Smooth muscle cell (in vitro differentiated cells): ENCODE measurements around the gene LRRC8E. TPM values are rescaled to one million over a fixed set of nuclear protein-coding genes. Genes with fewer than 3 reads are reported as not detected.
"Not testable (repeated sequence)": the region's sequence is repeated elsewhere in the genome, so short reads cannot be mapped to it uniquely, and the experiment has no call there.

Experiments
- DNase-seq: peaks from one replicate; lab custom pipeline; 2025; ENCODE audit not compliant: unreplicated experiment; lab: John Stamatoyannopoulos, UW
- H2AFZ ChIP-seq: fragments of 200-600 bp; sonication (generic); 2 replicates; pipeline ENCODE4 v1.6.0; 2016; ENCODE audit warnings: antibody characterized with exemption, low read depth, mild to moderate bottlenecking
- H3F3A ChIP-seq: fragments of 200-600 bp; sonication (generic); 2 replicates; pipeline ENCODE4 v1.6.0; 2017; ENCODE audit warnings: antibody characterized with exemption, low read depth
- H3K27ac ChIP-seq: fragments of 200-600 bp; sonication (generic); 2 replicates; pipeline ENCODE4 v1.5.1; 2016; ENCODE audit warnings: low read depth, mild to moderate bottlenecking
- H3K27me3 ChIP-seq: fragments of 200-600 bp; sonication (generic); 2 replicates; pipeline ENCODE4 v1.6.1; 2016; ENCODE audit warnings: low read depth, mild to moderate bottlenecking
- H3K36me3 ChIP-seq: fragments of 200-600 bp; sonication (generic); 2 replicates; pipeline ENCODE4 v1.5.1; 2016; ENCODE audit warnings: low read depth
- H3K4me1 ChIP-seq: fragments of 200-600 bp; sonication (generic); 2 replicates; pipeline ENCODE4 v1.5.1; 2016; ENCODE audit warnings: low read depth
- H3K4me2 ChIP-seq: fragments of 200-600 bp; sonication (generic); 2 replicates; pipeline ENCODE4 v1.6.0; 2016; ENCODE audit warnings: mild to moderate bottlenecking
- H3K4me3 ChIP-seq: fragments of 200-600 bp; sonication (generic); 2 replicates; pipeline ENCODE4 v1.5.1; 2016; ENCODE audit warnings: mild to moderate bottlenecking
- H3K79me2 ChIP-seq: fragments of 200-600 bp; sonication (generic); 2 replicates; pipeline ENCODE4 v1.6.0; 2016; ENCODE audit warnings: low read depth, mild to moderate bottlenecking
- H3K9ac ChIP-seq: fragments of 200-600 bp; sonication (generic); 2 replicates; pipeline ENCODE4 v1.6.0; 2016; ENCODE audit warnings: low read depth
- H3K9me3 ChIP-seq: fragments of 200-600 bp; sonication (generic); replicated peaks from 2 replicates; pipeline ENCODE4 v1.5.1; 2016; ENCODE audit warnings: low read depth
- H4K20me1 ChIP-seq: fragments of 200-600 bp; sonication (generic); 2 replicates; pipeline ENCODE4 v1.6.0; 2016; ENCODE audit warnings: low read depth
- CTCF ChIP-seq: fragments of 200-600 bp; sonication (generic); IDR thresholded peaks from 2 replicates; pipeline ENCODE4 v1.5.1; 2017; ENCODE audit warnings: borderline replicate concordance, mild to moderate bottlenecking, antibody characterized with exemption; ENCODE audit not compliant: insufficient read depth, poor library complexity, severe bottlenecking
- WGBS: methylation state at CpG from one replicate; pipeline ENCODE4 v1.1.7; 2016; ENCODE audit warnings: low lambda C conversion rate; 5-methylcytosine and 5-hydroxymethylcytosine counted together
- polyA plus RNA-seq: library from polyadenylated mRNA; unstranded; fragments of >200 nt; fragmentation: Nextera tagmentation; extraction: Ambion mirVana; gene quantifications from 2 replicates; pipeline ENCODE4 v1.2.1, GENCODE V29; 2016
- total RNA-seq: library from RNA; depleted of rRNA; stranded (reverse); fragments of >200 nt; gene quantifications from 2 replicates; pipeline ENCODE4 v1.2.3, GENCODE V29; 2014

Gene LRRC8E
- total and polyA plus RNA-seq, 2 experiments from 2014 or later, result 7.4 to 7.8 TPM

- Histone ChIP-seq H2AFZ (no peak overlapping the region), H3K9ac (no peak overlapping the region), H3K27me3 (no peaks in the 10 kb centered on the region), H4K20me1 (no peaks in the 10 kb centered on the region), H3K4me2 (peak overlapping the region; percentile 92), H3K4me1 (no peaks in the 10 kb centered on the region), H3K27ac (no peak overlapping the region), H3K79me2 (no peaks in the 10 kb centered on the region), H3K9me3 (no peaks in the 10 kb centered on the region), H3K4me3 (peak overlapping the region; percentile 68), H3F3A (no peaks in the 10 kb centered on the region), H3K36me3 (no peaks in the 10 kb centered on the region)
- 86% methylated on average over 16 of the region's 16 CpGs for WGBS
- DNase-seq, result no peak
- TF ChIP-seq CTCF, result no peak
These were observed 734 bp upstream of the LRRC8E start for GRCh38 chr19:7887408-7888144.

GRCh38 chr19:7888826-7889217 is 512 bp downstream of the LRRC8E start:
- H4K20me1 ChIP-seq, result no peaks in the 10 kb centered on the region

GRCh38 chr19:7893362-7894101 is 5.2 kb downstream of the LRRC8E start:
- H4K20me1 ChIP-seq, H3K79me2 ChIP-seq, H3K9me3 ChIP-seq, H3K4me3 ChIP-seq, DNase-seq, H3F3A ChIP-seq, H2AFZ ChIP-seq, H3K4me1 ChIP-seq, H3K36me3 ChIP-seq, H3K27me3 ChIP-seq: not testable (repeated sequence)
- 67% methylated on average over 18 of the region's 18 CpGs for whole genome bisulfite sequencing
- H3K9ac ChIP-seq, result peak overlapping the region; percentile 66
- peak overlapping the region; percentile 25 for H3K4me2 ChIP-seq
- H3K27ac ChIP-seq, result peak overlapping the region; percentile 63

More at GRCh38 chr19:7888826-7889217, 512 bp downstream of the LRRC8E start:
- no peak for TF ChIP-seq CTCF
- H3F3A ChIP-seq, result no peaks in the 10 kb centered on the region
- peak overlapping the region; percentile 93 for H3K9ac ChIP-seq
- no peaks in the 10 kb centered on the region for H3K36me3 ChIP-seq
- H3K27ac ChIP-seq, result peak overlapping the region; percentile 71
- no peaks in the 10 kb centered on the region for H3K9me3 ChIP-seq
- no peaks in the 10 kb centered on the region for H3K4me1 ChIP-seq
- H3K4me2 ChIP-seq, result peak overlapping the region; percentile 92
- H3K79me2 ChIP-seq, result no peaks in the 10 kb centered on the region
- no peak for DNase-seq
- no peaks in the 10 kb centered on the region for H3K27me3 ChIP-seq
- WGBS, result 71% methylated on average over 8 of the region's 8 CpGs
- H3K4me3 ChIP-seq, result peak overlapping the region; percentile 68
- peak overlapping the region; percentile 86 for H2AFZ ChIP-seq

GRCh38 chr19:7894612-7895309 is 6.5 kb downstream of the LRRC8E start:
- Histone ChIP-seq H3K27ac (no peak overlapping the region), H2AFZ (no peak overlapping the region), H3K4me1 (no peaks in the 10 kb centered on the region), H3K36me3 (no peaks in the 10 kb centered on the region), H3F3A (no peaks in the 10 kb centered on the region), H3K4me3 (no peak overlapping the region), H4K20me1 (no peaks in the 10 kb centered on the region), H3K9ac (no peak overlapping the region), H3K9me3 (no peaks in the 10 kb centered on the region), H3K79me2 (no peaks in the 10 kb centered on the region), H3K4me2 (no peak overlapping the region), H3K27me3 (no peaks in the 10 kb centered on the region)
- WGBS, result 81% methylated on average over 18 of the region's 18 CpGs
- TF ChIP-seq CTCF, result no peak
- DNase-seq, result no peak
